NB4 (cell line): Measurements from ENCODE around the gene SPNS2.

ENCODE experiments used
- DNase-seq: peaks from one replicate; pipeline ENCODE4 v3.0.0; 2010; ENCODE audit warnings: low read depth
- H3K4me3 ChIP-seq: one replicate; pipeline ENCODE4 v1.5.1; 2011; ENCODE audit warnings: mild to moderate bottlenecking, low read depth, low read length, moderate library complexity
- CTCF ChIP-seq: IDR thresholded peaks from one replicate; pipeline ENCODE4 v1.5.1; 2012; ENCODE audit warnings: low read depth, low read length
- MAX ChIP-seq: IDR thresholded peaks from 2 replicates; pipeline ENCODE4 v1.6.1; 2011; ENCODE audit warnings: low read depth, low read length
- MYC ChIP-seq: IDR thresholded peaks from 2 replicates; pipeline ENCODE4 v1.6.1; 2011; ENCODE audit warnings: low read depth, low read length
- POLR2A ChIP-seq: IDR thresholded peaks from 2 replicates; pipeline ENCODE4 v1.6.1; 2011; ENCODE audit warnings: mild to moderate bottlenecking; ENCODE audit not compliant: insufficient read length; ENCODE audit errors: extremely low read depth

Gene SPNS2

GRCh38 chr17:4559139-4559791 lies 60.6 kb downstream of the SPNS2 start:
- TF ChIP-seq MYC, result no peak
- no peak for TF ChIP-seq MAX
- no peak for TF ChIP-seq POLR2A
- TF ChIP-seq CTCF, result no peak
- DNase-seq, result no peak
- H3K4me3 ChIP-seq, result no peak overlapping the region

- TF ChIP-seq CTCF (no peak), MYC (no peak), POLR2A (no peak), MAX (no peak)
- DNase-seq, result no peak
- H3K4me3 ChIP-seq, result no peak overlapping the region
Measured at GRCh38 chr17:4559966-4560365, 61.3 kb downstream of the SPNS2 start.

GRCh38 chr17:4560421-4560820 lies 61.7 kb downstream of the SPNS2 start, which contains the start of gene GGT6:
Gene GGT6 (minus strand): TSS chr17:4560577. CDS start chr17:4560521, 56 bp downstream.
- no peak for TF ChIP-seq POLR2A
- no peak for TF ChIP-seq MYC
- no peak for TF ChIP-seq MAX
- TF ChIP-seq CTCF, result no peak
- no peak within 1 kb of the TSS for H3K4me3 ChIP-seq
- DNase-seq, result no peak

- no peak overlapping the region for H3K4me3 ChIP-seq
- no peak for TF ChIP-seq MYC
- no peak for TF ChIP-seq CTCF
- no peak for TF ChIP-seq POLR2A
- TF ChIP-seq MAX, result no peak
- DNase-seq, result no peak
Measured at GRCh38 chr17:4560837-4561256, 62.2 kb downstream of the SPNS2 start.

- TF ChIP-seq CTCF (no peak), POLR2A (no peak), MYC (no peak), MAX (no peak)
- H3K4me3 ChIP-seq, result no peak overlapping the region
- DNase-seq, result no peak
Measured at GRCh38 chr17:4562015-4562969, 63.6 kb downstream of the SPNS2 start.
